ENCODE results near the gene KCNA5.

Gene KCNA5

GRCh38 chr12:5043589-5044419, at the start of gene KCNA5:
TSS of gene KCNA5 (plus strand) at chr12:5043879. CDS start at chr12:5044148, 269 bp downstream.
- no peak for DNase-seq

DNA sequence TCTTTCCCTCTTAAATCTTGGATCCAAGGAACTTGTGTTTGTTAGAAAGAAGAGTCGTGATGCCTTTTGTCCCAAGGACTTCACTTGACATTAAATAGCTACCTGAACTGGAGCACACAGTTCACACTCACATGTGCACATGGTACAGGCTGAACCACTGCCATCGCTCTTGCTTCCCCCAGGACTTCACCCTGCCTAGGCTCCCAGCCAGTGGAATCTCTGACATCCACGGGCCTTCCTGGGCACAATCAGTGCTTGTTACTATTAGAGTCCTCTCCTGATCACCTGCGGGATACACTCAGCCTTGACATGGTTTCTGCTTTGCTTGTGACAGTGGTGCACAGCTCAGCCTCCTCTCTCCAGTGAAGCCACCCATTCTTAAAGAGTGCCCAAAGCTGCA, 49.1 kb upstream of the KCNA5 start:
- no peak for DNase-seq

- no peak for DNase-seq
Observed at GRCh38 chr12:4996714-4997113, 47.0 kb upstream of the KCNA5 start.

DNA sequence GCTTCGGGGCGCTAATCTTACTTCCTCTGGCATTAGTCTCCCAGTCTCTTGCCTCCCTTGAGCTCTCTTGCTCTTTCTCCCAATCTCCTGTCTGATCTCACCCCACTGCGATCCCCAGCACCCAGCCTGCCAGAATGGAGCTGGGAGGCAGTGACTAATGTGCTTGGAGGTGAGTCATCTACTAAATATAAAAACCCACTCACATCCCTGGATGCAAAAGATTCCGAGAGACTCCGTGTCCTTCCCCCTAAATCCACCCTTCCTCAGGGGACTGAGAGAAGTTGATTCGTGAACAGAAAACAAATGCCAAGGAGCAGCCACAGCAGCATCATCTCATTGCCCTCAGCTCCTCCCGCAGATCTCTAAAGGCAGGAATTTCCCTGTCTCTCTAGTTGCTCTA, 45.7 kb upstream of the KCNA5 start:
- peak; percentile 94 to 98 for DNase-seq

DNA sequence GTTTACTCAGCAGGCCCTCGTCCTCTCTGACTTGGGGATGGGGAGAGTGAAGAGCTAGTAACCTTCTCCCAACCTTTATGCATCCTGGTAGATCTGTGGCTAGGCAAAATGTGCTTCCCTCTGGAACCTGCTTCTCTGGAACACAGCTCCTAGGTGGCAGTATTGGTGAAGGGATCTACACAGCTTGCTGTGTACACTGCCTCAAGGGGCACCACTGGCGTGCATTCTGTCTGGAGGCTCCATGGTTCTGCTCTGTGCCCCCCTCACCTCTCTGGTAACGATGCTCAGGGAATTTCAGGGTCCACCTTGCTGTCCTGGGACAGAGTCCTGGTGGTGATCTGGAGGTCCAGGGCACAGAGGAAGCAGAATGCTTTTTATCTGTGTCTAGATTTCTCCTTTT, 43.5 kb upstream of the KCNA5 start:
- peak in 1 of 2 experiments; percentile 34 for DNase-seq

- DNase-seq, result no peak
Observed at GRCh38 chr12:5000658-5001385, 42.9 kb upstream of the KCNA5 start.

DNA sequence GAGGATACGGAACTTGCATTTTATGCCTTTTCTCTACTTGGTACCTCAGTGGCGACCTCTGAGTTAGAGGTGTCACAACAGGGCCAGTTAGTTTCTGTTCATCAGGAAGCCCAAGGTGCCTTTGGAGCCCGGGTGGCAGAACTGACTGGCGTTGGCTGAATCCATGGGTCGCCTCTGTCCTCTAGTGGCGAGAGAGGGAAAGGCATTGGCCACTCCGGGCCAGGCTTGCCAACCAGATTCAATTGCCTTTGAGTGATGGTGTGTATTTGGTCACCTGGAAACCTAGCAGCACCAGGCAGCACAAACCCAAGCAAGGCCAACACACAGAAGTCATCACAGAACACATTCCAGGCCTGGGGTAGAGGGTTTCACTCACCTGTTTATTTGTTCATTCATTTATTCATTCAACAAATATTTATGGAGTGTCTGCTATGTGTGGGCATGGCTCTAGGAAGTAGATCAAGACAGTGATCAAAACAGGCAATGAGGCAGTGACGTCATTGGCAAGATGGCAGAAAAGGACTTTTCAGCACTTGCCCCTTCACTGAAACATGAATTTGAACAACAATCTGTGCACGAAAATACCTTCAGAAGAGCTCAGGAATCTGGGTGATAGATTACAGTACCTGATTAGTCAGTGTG, 40.5 kb upstream of the KCNA5 start:
- peak; percentile 53 to 86 for DNase-seq

GRCh38 chr12:5008661-5009060, 35.0 kb upstream of the KCNA5 start:
- DNase-seq, result no peak

- DNase-seq, result no peak
Observed at GRCh38 chr12:5010151-5010550, 33.5 kb upstream of the KCNA5 start.

DNA sequence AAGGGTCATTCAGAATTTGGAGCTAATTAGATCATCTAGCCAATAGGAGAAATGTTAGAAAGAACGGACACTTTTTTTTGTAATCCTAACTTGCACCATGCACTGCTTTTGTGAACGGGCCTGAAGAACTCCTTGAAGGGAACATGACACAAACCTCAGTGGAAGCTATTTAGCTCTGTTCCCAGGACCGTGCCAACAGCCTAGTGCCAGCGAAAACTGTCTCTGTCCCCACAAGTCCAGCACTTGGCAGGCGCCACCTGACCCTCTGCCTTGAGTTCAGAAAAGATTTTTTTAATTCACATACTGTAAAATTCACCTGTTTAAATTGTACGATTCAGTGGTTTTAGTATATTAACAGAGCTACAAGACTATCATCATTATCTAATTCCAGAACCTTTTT, 31.3 kb upstream of the KCNA5 start:
- DNase-seq, result no peak

DNA sequence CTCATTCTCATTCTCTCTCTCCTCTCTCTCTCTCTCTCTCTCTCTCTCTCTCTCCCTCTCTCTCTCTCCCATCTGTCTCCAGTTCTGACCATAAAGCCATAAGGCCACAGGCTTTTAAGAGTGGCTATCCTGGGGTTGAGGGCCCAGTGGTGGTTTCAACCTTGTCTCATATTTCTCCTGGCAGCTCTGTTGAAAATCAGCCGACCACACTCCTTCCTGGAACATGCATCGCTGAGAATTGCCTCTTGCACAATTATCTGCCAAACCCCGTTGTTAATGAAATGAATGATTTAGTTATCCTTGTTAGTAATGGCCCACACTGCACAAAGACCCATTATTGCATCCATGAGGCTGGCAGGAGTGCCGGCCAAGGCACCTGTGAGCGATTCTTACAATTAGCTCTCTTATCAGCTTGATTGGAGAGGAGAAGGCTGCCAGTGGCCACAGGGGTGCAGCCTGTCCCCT, 30.4 kb upstream of the KCNA5 start:
- no peak for DNase-seq

GRCh38 chr12:5014269-5014668, 29.4 kb upstream of the KCNA5 start:
- DNase-seq, result no peak

DNA sequence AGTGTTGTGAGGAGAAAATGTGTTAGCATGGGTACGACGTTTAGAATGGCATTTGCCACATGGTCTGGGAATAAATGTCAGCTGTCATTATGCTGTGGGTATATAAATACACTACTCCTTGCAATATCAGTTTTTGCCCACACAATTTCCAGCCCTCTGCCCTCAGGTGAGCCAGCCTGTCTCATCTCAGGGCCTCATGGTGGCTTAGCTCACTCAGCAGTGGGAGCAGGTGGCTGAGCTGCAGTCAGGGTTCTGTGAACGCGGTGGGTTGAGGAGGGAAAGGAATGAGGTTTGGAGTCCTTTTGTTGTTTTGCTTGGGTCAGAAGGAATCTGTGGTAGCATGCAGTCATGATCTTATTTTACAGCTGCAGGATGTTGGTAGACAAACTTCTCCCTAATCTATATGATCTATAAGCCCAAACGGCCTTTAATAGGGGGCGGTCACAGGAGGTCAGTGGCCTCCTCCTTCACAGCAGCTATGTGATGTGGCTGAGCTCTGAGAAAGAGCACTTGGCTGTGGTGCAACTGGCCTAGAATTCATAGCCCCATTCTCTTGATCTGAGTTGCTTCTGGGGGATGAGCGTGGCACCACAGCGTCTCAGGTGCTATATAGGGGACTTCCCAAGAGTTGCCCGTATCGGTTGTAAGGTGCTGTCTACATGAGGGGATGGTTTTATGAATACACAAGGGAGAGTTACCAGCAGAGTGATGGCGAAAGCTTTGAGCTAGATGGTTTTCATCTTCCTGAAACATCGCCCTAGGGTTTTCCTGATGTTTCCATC, 27.8 kb upstream of the KCNA5 start:
- no peak for DNase-seq

DNA sequence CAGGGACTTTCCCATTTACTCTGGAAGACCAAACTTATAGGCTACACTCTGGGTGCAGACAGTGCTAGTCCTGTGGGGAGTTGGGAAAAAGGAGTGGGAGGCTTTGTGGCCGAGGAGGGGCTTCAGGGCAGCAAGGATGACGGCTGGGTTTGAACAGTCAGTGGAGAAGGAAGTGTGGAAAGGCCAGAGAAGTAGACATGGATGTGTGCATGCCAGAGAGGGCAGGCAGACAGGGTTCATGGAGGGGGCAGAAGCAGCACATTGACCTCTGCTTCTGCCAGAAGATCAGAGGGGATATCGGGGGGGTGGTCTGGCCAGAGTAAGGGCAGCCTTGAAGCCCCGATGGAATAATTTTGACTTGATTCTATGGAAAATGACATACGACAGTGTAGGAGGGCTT, 27.2 kb upstream of the KCNA5 start:
- DNase-seq, result no peak

GRCh38 chr12:5017638-5018348, 25.9 kb upstream of the KCNA5 start:
- DNase-seq, result no peak

DNA sequence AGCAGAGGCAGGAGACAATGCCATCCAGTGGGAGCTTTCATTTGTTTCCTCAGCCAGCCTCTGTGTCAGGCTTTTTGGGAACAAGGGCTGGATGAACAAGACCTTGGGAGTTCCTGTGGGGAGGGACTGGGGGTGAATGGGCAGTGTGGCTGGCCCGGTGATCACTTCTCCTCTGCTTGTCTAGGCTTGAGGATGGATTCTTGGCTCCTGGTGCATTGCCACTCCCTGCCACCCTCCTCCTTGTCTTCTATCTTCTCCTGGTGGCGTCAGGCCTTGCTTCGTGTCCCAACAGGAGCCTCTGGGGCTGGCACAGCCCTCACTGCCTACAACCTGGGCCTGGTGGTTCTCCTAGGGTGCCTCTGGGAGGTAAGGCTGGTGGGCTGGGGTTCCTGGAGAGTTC, 25.0 kb upstream of the KCNA5 start:
- no peak for DNase-seq

GRCh38 chr12:5022025-5022424, 21.7 kb upstream of the KCNA5 start:
- DNase-seq, result no peak

- peak in 1 of 2 experiments; percentile 24 for DNase-seq
Observed at GRCh38 chr12:5022465-5023061, 21.1 kb upstream of the KCNA5 start.

- DNase-seq, result no peak
Observed at GRCh38 chr12:5023842-5024241, 19.8 kb upstream of the KCNA5 start.

DNA sequence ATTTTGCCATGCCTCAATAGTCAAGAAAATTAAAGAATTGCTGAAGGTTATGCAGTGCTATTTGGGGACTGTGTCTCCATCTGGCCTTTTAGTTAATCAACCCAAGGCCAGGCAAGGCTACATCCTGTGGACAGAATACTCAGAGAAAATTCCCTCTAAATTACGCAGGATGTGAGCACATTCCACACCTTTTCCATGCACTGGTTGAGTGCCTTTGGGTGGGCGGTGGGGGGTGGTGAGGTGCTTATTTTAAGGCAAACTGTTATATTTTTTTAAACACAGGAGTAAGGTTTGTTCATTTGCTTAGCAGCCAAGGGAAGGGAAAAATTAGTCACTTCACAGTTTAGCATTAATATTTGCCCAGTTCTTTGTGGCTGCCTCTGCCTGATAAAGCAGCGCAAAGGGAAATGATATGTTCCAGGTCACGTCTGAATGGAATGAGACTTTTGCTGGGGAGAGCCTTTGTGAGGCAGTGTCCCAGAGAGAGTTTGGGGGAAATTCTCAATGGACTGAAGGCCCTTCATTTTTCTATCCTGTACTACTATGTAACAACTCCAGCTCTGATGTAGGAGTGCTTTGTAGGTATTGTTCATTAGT, 17.2 kb upstream of the KCNA5 start:
- no peak for DNase-seq

All from NCI-H446 (cell line).